Tibial nerve (tissue), 4 donors: Measurements from ENCODE around the gene MAP3K19. TPM values are rescaled to one million over a fixed set of nuclear protein-coding genes. Genes with fewer than 3 reads are reported as not detected.

Source experiments
- DNase-seq, 2 donors: peaks; one replicate each; pipeline ENCODE4 v3.0.0-alpha.2; 2019; ENCODE audit warnings: low spot score in 2 of 2
- H3K27ac ChIP-seq, 4 donors: fragments of 200-600 bp; sonication (generic) in 3 of 4; one replicate each; pipeline ENCODE4 v1.5.1; 2017 to 2019; ENCODE audit warnings: mild to moderate bottlenecking in 1 of 4
- H3K27me3 ChIP-seq, 2 donors: fragments of 200-600 bp; sonication (generic) in 1 of 2; one replicate each; pipeline versions ENCODE4 v1.5.1 to v1.6.0; 2017 to 2019
- H3K36me3 ChIP-seq, 3 donors: fragments of 200-600 bp; sonication (generic); one replicate each; pipeline ENCODE4 v1.5.1; 2018 to 2019
- H3K4me1 ChIP-seq, 4 donors: fragments of 200-600 bp; sonication (generic) in 3 of 4; one replicate each; pipeline ENCODE4 v1.5.1; 2017 to 2019
- H3K4me3 ChIP-seq, 4 donors: fragments of 200-600 bp; sonication (generic) in 3 of 4; one replicate each; pipeline ENCODE4 v1.5.1; 2017 to 2019; ENCODE audit warnings: mild to moderate bottlenecking in 1 of 4, moderate library complexity in 1 of 4
- H3K9me3 ChIP-seq, 4 donors: fragments of 200-600 bp; sonication (generic) in 3 of 4; one replicate each; pipeline ENCODE4 v1.5.1; 2017 to 2019
- EP300 ChIP-seq, 2 donors: sonication (generic); formaldehyde crosslinking; IDR thresholded peaks; one replicate each; pipeline ENCODE4 v1.6.1; 2017; ENCODE audit warnings: antibody characterized with exemption in 2 of 2, mild to moderate bottlenecking in 1 of 2
- POLR2A ChIP-seq, 2 donors: fragments of 450-650 bp; IDR thresholded peaks; one replicate each; pipeline ENCODE4 v1.6.1; 2017; ENCODE audit warnings: antibody characterized with exemption in 2 of 2, mild to moderate bottlenecking in 2 of 2, moderate library complexity in 2 of 2
- WGBS, 2 donors: methylation state at CpG; one replicate each; pipeline ENCODE4 v1.1.5; 2018; 5-methylcytosine and 5-hydroxymethylcytosine counted together
- total RNA-seq, 4 donors: library from RNA; depleted of rRNA; stranded (reverse); fragments of >200 nt; gene quantifications; one replicate each; pipeline ENCODE4 v1.1.0, GENCODE V29; 2016
- TF ChIP-seq, protein P1 (sequence below), 5 experiments: fragments of 200-600 bp in 3 of 5; fragments of 450-650 bp in 2 of 5; sonication (generic) in 3 of 5; IDR thresholded peaks; one replicate each; pipeline ENCODE4 v1.5.1; 2016 to 2019; ENCODE audit warnings: antibody characterized with exemption in 5 of 5, mild to moderate bottlenecking in 3 of 5, moderate library complexity in 2 of 5

The MAP3K19 gene
- total RNA-seq, 4 donors from 2014 or later = not detected

DNA sequence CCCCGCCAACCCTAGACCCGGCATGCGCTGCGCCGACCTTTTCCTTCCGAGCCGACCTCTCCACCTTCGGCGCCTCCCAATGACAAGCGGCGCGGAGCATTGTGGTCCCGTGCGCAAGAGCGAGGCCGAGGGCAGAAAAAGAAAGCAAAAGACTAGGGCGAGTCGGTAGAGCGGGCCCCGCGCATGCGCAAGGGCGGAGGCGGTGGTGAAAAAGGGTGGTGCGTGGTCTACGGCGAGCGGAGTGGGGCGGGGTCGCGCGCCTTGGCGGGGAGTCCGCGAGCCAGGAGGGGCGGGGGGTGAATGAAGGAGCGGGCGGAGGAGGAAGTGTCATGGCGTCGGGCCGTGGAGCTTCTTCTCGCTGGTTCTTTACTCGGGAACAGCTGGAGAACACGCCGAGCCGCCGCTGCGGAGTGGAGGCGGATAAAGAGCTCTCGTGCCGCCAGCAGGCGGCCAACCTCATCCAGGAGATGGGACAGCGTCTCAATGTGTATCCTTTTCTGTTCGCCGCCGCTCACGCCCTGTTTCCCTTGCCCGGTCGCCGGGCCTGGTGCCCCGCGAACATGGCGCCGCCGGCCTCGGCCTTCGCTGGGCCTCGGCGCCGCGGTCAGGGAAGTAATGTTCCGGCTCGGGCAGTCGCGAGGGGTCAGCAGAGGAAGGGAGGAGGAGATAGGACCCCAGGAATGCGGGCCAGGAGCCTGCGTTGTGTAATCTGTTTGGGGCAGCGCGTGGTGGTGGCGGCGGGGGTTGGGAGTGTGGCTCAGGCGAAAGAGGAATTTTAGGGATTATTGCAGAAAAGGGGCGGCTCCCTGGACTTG, 128.5 kb downstream of the MAP3K19 start, which contains the start of gene CCNT2:
Gene CCNT2, plus strand, starts transcription at position 297 of the 815 bp plus-strand sequence. Its CDS starts 33 bp downstream, at position 330.
- Histone ChIP-seq H3K27ac (peak within 1 kb of the TSS; percentile 91 to 98 (median 96)), H3K4me1 (peaks cover 0 to 53% (median 26%) of the 10 kb centered on the region in 4 donors), H3K36me3 (no peaks in the 10 kb centered on the region), H3K27me3 (no peaks in the 10 kb centered on the region), H3K9me3 (no peaks in the 10 kb centered on the region), H3K4me3 (peak within 1 kb of the TSS; percentile 72 to 94 (median 84))
- TF ChIP-seq EP300 (IDR thresholded peaks at IDR 0.05) (peak; percentile 82 to 95), POLR2A (IDR thresholded peaks at IDR 0.05) (peak in 1 of 2 donors; percentile 42)
- TF ChIP-seq, protein P1, sequence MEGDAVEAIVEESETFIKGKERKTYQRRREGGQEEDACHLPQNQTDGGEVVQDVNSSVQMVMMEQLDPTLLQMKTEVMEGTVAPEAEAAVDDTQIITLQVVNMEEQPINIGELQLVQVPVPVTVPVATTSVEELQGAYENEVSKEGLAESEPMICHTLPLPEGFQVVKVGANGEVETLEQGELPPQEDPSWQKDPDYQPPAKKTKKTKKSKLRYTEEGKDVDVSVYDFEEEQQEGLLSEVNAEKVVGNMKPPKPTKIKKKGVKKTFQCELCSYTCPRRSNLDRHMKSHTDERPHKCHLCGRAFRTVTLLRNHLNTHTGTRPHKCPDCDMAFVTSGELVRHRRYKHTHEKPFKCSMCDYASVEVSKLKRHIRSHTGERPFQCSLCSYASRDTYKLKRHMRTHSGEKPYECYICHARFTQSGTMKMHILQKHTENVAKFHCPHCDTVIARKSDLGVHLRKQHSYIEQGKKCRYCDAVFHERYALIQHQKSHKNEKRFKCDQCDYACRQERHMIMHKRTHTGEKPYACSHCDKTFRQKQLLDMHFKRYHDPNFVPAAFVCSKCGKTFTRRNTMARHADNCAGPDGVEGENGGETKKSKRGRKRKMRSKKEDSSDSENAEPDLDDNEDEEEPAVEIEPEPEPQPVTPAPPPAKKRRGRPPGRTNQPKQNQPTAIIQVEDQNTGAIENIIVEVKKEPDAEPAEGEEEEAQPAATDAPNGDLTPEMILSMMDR (IDR thresholded peaks at IDR 0.05) = peak in 2 of 5 experiments; percentile 42 to 44
- DNase-seq = peak; percentile 95 to 97
- 0% methylated on average over 77 to 81 of the region's 83 CpGs for WGBS, 2 donors

DNA sequence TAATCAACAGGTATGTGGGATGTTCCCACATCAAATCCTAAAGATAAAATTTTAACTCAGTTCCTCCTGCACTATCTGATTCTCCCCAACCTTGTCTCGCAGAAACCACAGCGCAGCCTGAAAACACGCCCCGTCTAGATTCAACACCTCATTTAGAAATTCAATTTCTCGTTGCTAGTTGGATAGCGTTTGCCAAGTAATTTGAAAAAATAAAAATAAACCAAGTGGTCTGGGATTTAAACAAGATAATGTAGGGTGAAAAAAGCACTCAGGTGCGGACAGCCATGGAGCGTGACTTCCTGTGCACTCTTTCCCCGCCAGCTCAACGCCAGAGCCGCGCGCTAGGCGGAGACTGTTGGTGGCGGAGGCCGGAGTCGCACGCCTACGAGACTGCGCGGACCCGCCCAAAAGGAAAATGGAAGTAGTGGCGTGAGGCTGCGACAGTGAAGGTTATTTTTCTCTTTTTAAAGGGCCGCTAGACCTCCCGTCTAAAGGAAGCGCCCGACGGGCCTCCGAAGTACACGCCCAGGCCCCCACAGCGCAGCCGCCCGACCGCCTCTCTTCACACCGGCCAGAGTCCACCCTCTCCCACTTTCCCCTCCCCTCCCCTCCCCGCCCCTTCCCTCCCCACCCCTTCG, 129.2 kb downstream of the MAP3K19 start:
- 0% methylated on average over 37 to 38 of the region's 38 CpGs for whole genome bisulfite sequencing, 2 donors
- TF ChIP-seq POLR2A (IDR thresholded peaks at IDR 0.05) (peak; percentile 54 to 73), EP300 (IDR thresholded peaks at IDR 0.05) (no peak)
- TF ChIP-seq, protein P1 (IDR thresholded peaks at IDR 0.05) = peak; percentile 9 to 38 (median 24)
- Histone ChIP-seq H3K4me3 (peak overlapping the region; percentile 72 to 94 (median 84)), H3K9me3 (peaks cover 0 to 4% (median 1%) of the 10 kb centered on the region in 4 donors), H3K27ac (peak overlapping the region; percentile 88 to 98 (median 96)), H3K4me1 (peaks cover 0 to 45% (median 26%) of the 10 kb centered on the region in 4 donors), H3K27me3 (no peaks in the 10 kb centered on the region), H3K36me3 (no peaks in the 10 kb centered on the region)
- peak; percentile 77 to 82 for DNase-seq

DNA sequence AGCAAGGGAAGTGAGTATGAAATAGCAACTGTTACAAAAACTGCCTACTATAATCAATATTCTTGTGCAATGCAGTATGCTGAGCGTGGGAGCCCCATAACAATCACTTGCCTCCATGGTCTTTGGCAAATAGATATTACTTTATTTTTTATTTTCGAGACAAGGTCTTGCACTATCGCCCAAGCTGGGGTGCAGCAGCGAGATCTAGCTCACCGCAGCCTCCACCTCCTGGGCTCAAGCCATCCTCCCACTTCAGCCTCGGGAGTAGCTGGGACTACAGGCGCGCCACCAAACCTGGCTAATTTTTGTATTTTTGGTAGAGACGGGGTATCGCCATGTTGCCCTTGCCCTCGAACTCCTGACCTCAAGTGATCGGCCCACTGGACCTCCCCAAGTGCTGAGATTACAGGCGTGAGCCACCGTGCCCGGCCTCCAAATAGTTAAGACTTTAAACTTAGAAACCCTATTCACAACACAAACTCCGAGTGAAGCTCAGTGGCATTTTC, 129.8 kb downstream of the MAP3K19 start:
- Histone ChIP-seq H3K36me3 (no peaks in the 10 kb centered on the region), H3K9me3 (peaks cover 0 to 4% (median 1%) of the 10 kb centered on the region in 4 donors), H3K4me1 (peaks cover 0 to 39% (median 25%) of the 10 kb centered on the region in 4 donors), H3K4me3 (peak overlapping the region; percentile 72 to 94 (median 84)), H3K27me3 (no peaks in the 10 kb centered on the region), H3K27ac (peak overlapping the region; percentile 88 to 98 (median 96))
- 36 to 42% methylated on average over 16 of the region's 16 CpGs for WGBS, 2 donors
- no peak for DNase-seq
- TF ChIP-seq EP300 (IDR thresholded peaks at IDR 0.05) = no peak
- TF ChIP-seq POLR2A (IDR thresholded peaks at IDR 0.05) = no peak
- TF ChIP-seq, protein P1 (IDR thresholded peaks at IDR 0.05) = no peak

Other genes starting within 250 kb of the MAP3K19 start
- not detected for gene ACMSD, start 208.8 kb downstream of the MAP3K19 start, total RNA-seq
- 10 to 100 TPM; 29.7 to 45.4 (median 31.9) TPM for gene CCNT2, start 128.6 kb downstream of the MAP3K19 start, total RNA-seq
- 10 to 100 TPM; 40.8 to 56.2 (median 47.3) TPM for gene RAB3GAP1, start 4.8 kb upstream of the MAP3K19 start, total RNA-seq